ENCODE measurements around the gene AKT3. TPM values are rescaled to one million over a fixed set of nuclear protein-coding genes. Genes with fewer than 3 reads are reported as not detected.

Gene AKT3
- total RNA-seq, 1 donor from 2014 or later = 249 TPM

DNA sequence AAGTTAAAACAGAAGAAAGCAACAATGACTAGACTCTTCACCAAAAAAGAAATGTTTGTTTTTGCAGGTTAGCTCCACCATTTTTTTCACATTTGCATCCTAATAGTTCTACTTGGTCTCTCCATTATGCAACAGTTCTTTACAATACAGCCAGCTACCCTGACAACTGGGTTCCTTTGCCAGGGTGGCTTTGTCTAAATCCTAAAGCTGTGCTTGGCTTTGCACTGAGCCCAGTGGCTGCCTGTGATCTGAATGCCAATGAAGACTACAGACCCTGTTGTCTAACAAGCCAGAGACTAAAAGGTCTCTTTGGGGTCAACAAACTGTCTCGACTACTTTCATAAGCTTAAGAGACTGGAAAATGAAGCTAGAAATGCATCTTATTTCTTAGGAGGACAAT, 112.0 kb downstream of the AKT3 start:
- FAIRE-seq (no peak), DNase-seq (ENCODE audit: low spot score in 2 of 2) (no peak)

GRCh38 chr1:243735457-243735856, 114.6 kb downstream of the AKT3 start:
- DNase-seq (ENCODE audit: low spot score in 2 of 2) = no peak
- no peak for FAIRE-seq

GRCh38 chr1:243734308-243734695, 115.7 kb downstream of the AKT3 start:
- no peak for DNase-seq (ENCODE audit: low spot score in 2 of 2)
- FAIRE-seq = no peak

DNA sequence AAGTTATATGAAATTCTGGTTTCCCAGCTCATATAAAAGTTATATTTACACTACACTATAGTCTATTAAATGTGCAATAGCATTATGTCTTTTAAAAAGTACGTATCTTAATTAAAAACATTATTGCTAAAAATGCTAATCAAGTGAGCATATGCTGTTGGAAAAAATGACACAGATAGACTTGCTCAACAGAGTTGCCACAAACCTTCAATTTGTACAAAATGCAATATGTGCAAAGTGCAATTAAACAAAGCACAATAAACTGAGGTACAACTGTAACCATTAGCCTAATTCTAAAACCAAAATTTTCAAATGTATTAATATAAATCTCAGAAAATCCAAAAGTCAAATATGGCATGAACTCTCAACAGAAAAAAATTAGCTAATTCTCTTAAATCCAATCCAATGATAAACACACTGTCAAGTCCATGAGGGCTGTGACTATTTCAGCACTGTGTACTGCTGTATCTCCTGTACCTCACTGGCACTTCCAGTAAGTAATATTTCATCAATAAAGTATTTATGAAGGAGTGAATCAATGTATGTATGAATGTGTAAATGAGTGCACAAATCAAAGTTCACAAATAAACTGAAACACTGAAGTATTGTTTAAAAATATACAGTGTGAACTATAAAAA, 116.3 kb downstream of the AKT3 start:
- peak; percentile 19 for FAIRE-seq
- no peak for DNase-seq (ENCODE audit: low spot score in 2 of 2)

- no peak for DNase-seq (ENCODE audit: low spot score in 2 of 2)
Observed at GRCh38 chr1:243732637-243733036, 117.4 kb downstream of the AKT3 start.

GRCh38 chr1:243731974-243732625, 117.9 kb downstream of the AKT3 start:
- DNase-seq (ENCODE audit: low spot score in 2 of 2) (no peak), FAIRE-seq (no peak)

More at GRCh38 chr1:243732637-243733036, 117.4 kb downstream of the AKT3 start:
- no peak for FAIRE-seq

DNA sequence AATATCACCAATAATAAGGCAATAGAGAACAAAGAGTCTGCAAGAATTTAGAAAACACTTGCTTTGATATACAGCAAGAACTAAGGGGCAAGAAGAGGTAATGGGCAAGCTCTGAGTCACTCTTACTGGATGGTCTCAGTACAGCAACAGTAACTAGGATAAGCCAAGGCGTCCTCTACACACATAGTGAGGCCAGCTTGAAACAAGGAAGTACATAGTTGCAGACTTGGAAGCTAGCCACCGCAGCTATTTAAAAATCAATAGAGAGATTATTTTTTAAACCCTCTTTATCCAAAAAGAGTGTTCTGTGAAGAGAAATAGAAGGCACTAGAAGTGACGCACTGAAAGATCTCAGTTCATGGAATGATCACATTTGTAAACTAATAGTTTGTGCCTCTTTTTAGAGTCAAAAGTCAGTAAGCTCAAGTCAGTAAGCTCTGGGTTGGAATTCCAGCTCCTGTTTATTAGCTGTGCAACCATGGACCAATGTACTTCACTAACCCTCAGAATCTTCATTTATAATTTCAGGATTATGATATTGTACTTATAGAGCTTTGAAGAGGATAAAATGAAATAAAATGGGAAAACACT, 118.6 kb downstream of the AKT3 start:
- DNase-seq (ENCODE audit: low spot score in 2 of 2) = peak in 1 of 2 donors; percentile 33
- FAIRE-seq = no peak

DNA sequence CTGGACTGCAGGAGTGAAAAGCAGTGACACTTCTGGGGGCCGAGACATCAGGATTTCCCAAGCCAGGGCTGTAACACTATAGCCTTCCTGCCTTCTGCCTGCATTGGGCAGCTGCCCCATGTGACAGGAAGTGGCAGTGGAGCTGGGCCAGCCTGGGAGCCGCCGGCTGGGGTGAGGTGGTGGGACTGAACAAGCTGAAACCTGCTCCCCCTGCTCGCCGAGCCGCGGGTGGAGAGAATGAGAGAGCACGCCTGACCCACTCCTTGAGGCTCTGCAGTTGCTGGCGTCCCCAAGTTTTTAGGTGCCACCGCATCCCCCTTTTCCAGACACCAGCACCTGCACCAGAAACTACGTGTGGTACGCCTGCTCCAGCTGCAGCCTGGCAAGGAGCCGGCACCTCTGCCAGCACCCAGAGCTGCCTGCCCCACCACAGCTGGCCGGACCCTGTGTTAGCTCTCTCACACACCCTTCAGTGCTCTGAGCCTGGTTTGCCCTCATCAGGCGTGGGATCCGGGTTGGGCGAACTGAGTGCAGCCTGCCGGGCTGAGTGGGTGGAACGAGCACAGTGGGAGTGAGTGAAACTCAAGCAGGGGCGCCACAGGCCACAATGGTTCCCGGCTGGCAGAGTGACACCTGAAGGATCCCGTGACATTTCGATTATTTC, 119.4 kb downstream of the AKT3 start:
- DNase-seq (ENCODE audit: low spot score in 2 of 2) (no peak), FAIRE-seq (no peak)

DNA sequence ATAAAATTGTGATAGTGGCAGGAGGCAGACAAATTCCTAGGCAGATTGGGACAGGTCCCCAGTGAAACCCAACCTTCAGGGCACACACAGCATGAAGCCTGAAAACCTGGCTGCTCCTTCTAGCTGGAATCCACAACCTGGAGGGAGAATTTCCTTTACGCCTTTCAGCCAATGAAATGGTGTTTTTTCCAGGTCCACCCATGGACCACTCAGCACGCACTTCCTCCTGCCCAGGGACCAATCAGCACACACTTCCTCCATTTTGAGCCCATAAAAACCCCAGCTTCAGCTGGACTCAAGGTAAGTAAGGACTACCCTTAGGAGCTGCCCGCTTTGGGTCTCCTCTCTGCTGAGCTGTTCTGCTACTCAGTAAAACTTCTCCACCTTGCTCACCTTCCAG, 120.1 kb downstream of the AKT3 start:
- DNase-seq (ENCODE audit: low spot score in 2 of 2) (no peak), FAIRE-seq (no peak)

DNA sequence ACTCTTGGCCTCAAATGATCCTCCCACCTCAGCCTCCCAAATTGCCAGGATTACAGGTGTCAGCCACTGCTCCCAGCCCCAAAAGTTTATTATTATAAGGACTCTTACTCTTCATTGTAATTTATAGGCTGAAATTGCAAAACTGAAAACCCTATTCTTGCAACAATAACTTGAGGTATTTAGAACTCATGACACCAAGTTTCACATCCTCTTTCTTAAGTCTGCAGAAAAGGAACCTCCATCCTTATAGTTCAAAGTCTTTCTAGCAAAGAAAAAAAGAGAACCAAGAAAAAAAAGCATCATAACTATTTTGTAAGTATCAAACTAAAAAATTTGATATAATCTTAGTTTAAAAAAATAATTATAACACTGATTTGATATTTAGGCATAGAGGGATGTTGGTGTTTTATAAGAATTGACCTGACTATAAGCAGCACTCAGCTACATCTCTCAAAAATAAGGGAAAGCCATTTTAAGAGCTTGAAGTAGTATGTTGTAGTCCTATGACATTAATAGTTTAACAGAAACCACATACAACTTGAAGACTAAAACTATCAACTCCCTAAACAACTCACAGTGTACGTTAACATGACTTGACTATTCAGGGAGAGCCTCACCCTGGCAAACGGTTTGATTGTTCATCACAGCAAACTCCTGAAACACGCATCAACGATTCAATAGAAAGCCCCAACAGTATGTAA, 122.4 kb downstream of the AKT3 start:
- FAIRE-seq (no peak), DNase-seq (ENCODE audit: low spot score in 2 of 2) (no peak)

DNA sequence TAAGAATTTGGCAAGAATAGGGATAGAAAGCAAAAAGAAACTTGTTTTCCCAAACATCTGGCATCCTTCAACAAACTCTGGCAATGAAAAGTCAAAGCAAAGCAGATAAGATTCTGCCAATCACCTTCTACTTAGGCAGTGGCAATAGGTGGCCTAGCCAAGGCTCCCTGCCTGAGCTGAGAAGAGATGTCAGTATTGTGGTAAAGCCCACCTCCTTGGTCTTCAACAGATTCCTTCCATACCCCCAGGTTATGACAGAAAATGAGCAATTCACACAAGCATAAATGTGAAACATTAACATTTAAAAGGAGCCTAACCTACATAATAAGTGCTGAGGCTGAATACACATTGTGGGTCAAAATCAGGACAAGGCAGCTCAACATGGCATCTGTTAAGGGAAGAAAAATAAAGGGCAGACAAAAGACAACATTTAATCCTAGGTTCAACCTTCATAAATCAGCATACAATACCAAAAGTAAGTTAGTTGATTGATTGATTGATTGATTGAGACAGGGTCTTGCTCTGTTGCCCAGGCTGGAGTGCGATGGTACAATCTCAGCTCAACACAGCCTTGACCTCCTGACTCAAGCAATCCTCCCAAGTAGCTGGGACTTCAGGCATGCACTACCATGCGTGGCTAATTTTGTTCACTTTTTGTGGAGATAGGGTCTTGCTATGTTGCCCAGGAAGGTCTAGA, 123.1 kb downstream of the AKT3 start:
- DNase-seq (ENCODE audit: low spot score in 2 of 2) (no peak), FAIRE-seq (no peak)

DNA sequence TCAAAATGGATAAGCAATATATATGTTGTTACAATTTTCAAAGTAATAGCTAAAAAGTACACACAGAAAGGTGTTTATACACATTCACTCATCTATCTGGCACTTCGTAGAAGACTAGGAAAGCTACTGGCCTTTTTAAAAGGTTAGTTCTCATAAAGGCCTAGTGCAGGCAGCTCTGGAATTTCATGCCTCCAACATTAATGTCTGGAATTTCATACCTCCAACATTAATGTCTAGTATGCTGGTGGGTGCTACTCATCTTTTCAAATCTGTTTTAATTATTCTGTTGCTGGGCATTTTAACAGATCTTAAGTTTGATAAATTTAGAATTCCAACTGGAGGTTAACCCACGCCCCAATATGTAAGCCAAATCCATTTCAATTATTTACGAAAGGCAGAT, 124.2 kb downstream of the AKT3 start:
- no peak for DNase-seq (ENCODE audit: low spot score in 2 of 2)
- FAIRE-seq = no peak

DNA sequence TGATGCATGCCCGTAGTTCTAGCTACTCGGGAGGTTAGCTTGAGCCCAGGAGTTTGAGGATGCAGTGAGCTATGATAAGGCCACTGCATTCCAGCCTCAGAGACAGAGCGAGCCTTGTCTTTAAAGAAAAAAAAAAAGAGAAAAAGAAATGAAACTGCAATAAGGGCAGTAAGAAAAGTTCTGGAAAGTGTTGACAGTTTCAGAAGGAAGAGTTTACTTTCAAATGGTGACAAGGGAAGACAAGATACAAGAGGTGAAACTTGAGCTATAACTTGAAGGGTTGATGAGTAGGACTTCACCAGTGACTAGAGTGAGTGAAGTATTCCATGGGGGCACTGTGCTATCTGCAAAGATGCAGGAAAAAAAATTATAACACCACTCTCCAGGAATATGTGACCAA, 125.0 kb downstream of the AKT3 start:
- FAIRE-seq (no peak), DNase-seq (ENCODE audit: low spot score in 2 of 2) (no peak)

DNA sequence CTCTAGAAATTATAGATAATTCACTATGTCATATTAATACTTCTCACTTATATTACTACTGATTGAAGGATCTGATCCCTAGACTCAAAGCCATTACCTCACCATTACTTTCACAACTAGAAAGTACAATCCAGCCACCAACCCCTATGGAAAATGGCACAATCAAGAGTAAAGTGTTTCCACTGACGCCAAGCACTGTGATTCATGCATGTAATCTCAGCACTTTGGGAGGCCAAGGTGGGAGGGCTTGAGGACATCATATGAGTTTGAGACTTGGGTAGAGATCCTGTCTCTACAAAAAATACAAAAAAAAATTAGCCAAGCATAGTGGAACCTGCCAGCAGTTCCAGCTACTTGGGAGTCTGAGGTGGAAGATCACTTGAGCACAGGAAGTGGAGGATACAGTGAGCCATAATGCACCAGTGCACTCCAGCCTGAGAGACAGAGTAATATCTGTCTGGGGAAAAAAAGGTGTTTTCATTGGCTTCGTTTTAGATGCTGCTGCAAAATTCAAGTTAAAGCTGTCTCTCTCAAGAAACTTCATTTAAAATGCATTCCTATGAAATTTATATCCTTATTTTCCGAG, 126.5 kb downstream of the AKT3 start:
- DNase-seq (ENCODE audit: low spot score in 2 of 2) = no peak
- FAIRE-seq = no peak

DNA sequence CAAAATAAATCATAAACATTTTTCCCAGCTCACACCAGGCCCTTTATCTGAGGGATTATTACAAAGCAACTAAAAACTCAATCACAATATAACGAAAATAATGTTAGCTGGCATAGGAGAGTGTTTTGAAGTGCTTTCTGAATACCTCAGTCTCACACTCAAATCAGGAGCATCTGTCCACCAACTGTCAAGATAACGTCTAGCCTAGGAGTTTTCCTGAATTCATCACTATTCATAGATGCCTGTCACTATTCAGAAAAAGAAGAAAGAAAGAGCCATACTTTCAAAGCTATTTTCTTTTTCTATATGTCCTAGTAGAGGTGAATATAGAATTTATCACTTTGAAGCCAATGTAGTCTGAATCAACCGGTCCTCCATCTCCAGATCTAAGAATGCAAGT, 127.0 kb downstream of the AKT3 start:
- no peak for FAIRE-seq

GRCh38 chr1:243719476-243719875, 130.6 kb downstream of the AKT3 start:
- no peak for FAIRE-seq
- no peak for DNase-seq (ENCODE audit: low spot score in 2 of 2)

More for the DNA sequence above, 127.0 kb downstream of the AKT3 start:
- DNase-seq (ENCODE audit: low spot score in 2 of 2) = no peak

GRCh38 chr1:243718893-243719292, 131.2 kb downstream of the AKT3 start:
- no peak for DNase-seq (ENCODE audit: low spot score in 2 of 2)
- no peak for FAIRE-seq

- FAIRE-seq (no peak), DNase-seq (ENCODE audit: low spot score in 2 of 2) (no peak)
Observed at GRCh38 chr1:243718022-243718421, 132.0 kb downstream of the AKT3 start.

DNA sequence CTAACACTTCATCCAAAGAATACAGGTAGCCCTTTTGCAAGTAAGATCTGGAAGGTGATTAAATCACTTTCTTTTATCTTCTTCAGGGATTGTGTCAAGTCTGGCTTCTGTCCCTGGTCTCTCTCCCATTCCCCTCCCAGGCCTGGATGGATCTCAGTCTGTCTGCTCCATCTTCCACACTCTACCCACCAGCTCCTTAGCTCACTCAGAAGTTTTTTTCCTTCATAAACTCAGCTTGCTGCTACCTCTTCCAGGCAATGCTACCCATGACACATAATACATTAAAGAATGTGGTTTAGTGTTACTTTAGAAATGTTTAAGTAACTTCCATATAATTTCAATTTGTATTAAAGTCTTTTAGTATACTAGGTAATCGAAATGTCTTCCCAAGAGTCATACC, 133.1 kb downstream of the AKT3 start:
- DNase-seq (ENCODE audit: low spot score in 2 of 2) (no peak), FAIRE-seq (no peak)

DNA sequence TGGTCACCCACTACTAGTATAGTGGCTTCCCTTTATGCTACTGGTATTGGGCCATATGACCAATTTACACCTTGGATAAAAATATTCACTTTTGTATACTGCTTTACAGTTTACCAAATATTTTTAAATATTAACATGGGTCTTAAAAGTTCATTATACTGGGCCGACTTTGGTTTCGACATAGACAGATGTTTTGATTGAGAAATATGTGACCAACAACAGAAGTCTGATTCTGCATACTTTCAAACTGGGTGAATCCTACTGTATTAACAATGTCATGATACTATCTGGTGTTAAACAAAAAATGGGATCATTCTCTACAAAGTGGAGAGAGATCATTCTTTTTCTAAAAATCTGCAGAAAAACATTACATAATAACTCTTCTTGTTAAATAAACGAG, 134.8 kb downstream of the AKT3 start:
- no peak for FAIRE-seq
- no peak for DNase-seq (ENCODE audit: low spot score in 2 of 2)
